Mesendoderm (in vitro differentiated cells): ENCODE measurements around the gene ADAMTS15.

ENCODE experiments used
- DNase-seq: peaks from one replicate; pipeline ENCODE4 v3.0.0; 2013
- H2AK5ac ChIP-seq: 2 replicates; pipeline ENCODE4 v1.6.1; 2013; ENCODE audit warnings: low read length, inconsistent platforms
- H2BK120ac ChIP-seq: 2 replicates; pipeline ENCODE4 v1.6.1; 2013; ENCODE audit warnings: low read depth, mild to moderate bottlenecking, low read length, moderate library complexity, mixed read lengths
- H2BK15ac ChIP-seq: replicated peaks from 2 replicates; pipeline ENCODE4 v1.6.1; 2013; ENCODE audit warnings: low read depth, mild to moderate bottlenecking, moderate library complexity
- H2BK5ac ChIP-seq: 2 replicates; pipeline ENCODE4 v1.6.1; 2013; ENCODE audit warnings: low read length, inconsistent platforms
- H3K18ac ChIP-seq: 2 replicates; pipeline ENCODE4 v1.6.1; 2013; ENCODE audit warnings: mild to moderate bottlenecking, low read length, mixed read lengths
- H3K23ac ChIP-seq: one replicate; pipeline ENCODE4 v1.6.1; 2013; ENCODE audit warnings: low read length
- H3K27ac ChIP-seq: 2 replicates; pipeline ENCODE4 v1.5.1; 2013; ENCODE audit warnings: low read depth, mild to moderate bottlenecking, inconsistent platforms, low read length, moderate library complexity
- H3K27me3 ChIP-seq: 2 replicates; pipeline ENCODE4 v1.6.1; 2013; ENCODE audit warnings: low read length, control low read depth, mild to moderate bottlenecking, inconsistent platforms; ENCODE audit not compliant: insufficient read depth, poor library complexity
- H3K36me3 ChIP-seq: 2 replicates; pipeline ENCODE4 v1.6.1; 2013; ENCODE audit warnings: low read length, inconsistent platforms; ENCODE audit not compliant: control insufficient read depth, insufficient read depth
- H3K4ac ChIP-seq: one replicate; pipeline ENCODE4 v1.6.1; 2013; ENCODE audit warnings: low read depth, mild to moderate bottlenecking, low read length, moderate library complexity
- H3K4me1 ChIP-seq: 2 replicates; pipeline ENCODE4 v1.6.1; 2013; ENCODE audit warnings: low read depth, low read length, inconsistent platforms; ENCODE audit not compliant: control insufficient read depth
- H3K4me2 ChIP-seq: 2 replicates; pipeline ENCODE4 v1.6.1; 2013; ENCODE audit warnings: low read length
- H3K4me3 ChIP-seq: 2 replicates; pipeline ENCODE4 v1.5.1; 2013; ENCODE audit warnings: mild to moderate bottlenecking, low read length
- H3K56ac ChIP-seq: one replicate; pipeline ENCODE4 v1.6.1; 2013; ENCODE audit warnings: low read length
- H3K79me1 ChIP-seq: 2 replicates; pipeline ENCODE4 v1.6.1; 2013; ENCODE audit warnings: low read length, inconsistent platforms
- H3K79me2 ChIP-seq: 2 replicates; pipeline ENCODE4 v1.6.1; 2013; ENCODE audit warnings: mild to moderate bottlenecking, low read length; ENCODE audit not compliant: control insufficient read depth, insufficient read depth
- H3K9ac ChIP-seq: 2 replicates; pipeline ENCODE4 v1.6.1; 2013; ENCODE audit warnings: low read length, inconsistent platforms
- H4K5ac ChIP-seq: one replicate; pipeline ENCODE4 v1.6.1; 2013; ENCODE audit warnings: low read length
- H4K8ac ChIP-seq: one replicate; pipeline ENCODE4 v1.6.1; 2013; ENCODE audit warnings: low read depth, mild to moderate bottlenecking, control low read depth, low read length, moderate library complexity
- WGBS: extraction: QIAGEN DNeasy Blood & Tissue Kit; methylation state at CpG from one replicate; pipeline ENCODE4 v1.1.7; 2013; ENCODE audit warnings: low lambda C conversion rate, missing lambda C conversion rate; ENCODE audit not compliant: insufficient coverage; ENCODE audit errors: extremely low coverage; 5-methylcytosine and 5-hydroxymethylcytosine counted together

Gene ADAMTS15

GRCh38 chr11:130403967-130404366 is 44.5 kb upstream of the ADAMTS15 start:
- H3K23ac ChIP-seq: no peak overlapping the region
- no peaks in the 10 kb centered on the region for H3K79me2 ChIP-seq
- no peak for DNase-seq
- H2AK5ac ChIP-seq: no peak overlapping the region
- H4K8ac ChIP-seq: no peak overlapping the region
- H3K18ac ChIP-seq: no peak overlapping the region
- no peak overlapping the region for H3K27ac ChIP-seq
- no peak overlapping the region for H4K5ac ChIP-seq
- no peak overlapping the region for H2BK5ac ChIP-seq
- H2BK15ac ChIP-seq: no peak overlapping the region
- H3K79me1 ChIP-seq: no peaks in the 10 kb centered on the region
- H3K56ac ChIP-seq: no peak overlapping the region
- H2BK120ac ChIP-seq: no peak overlapping the region
- no peaks in the 10 kb centered on the region for H3K27me3 ChIP-seq
- H3K4ac ChIP-seq: no peak overlapping the region
- no peak overlapping the region for H3K4me2 ChIP-seq
- H3K4me1 ChIP-seq: no peaks in the 10 kb centered on the region
- no peak overlapping the region for H3K9ac ChIP-seq
- H3K36me3 ChIP-seq: no peaks in the 10 kb centered on the region
- H3K4me3 ChIP-seq: no peak overlapping the region
- no CpG with 5 or more reads among the region's 3 CpGs for WGBS

GRCh38 chr11:130404727-130405126 is 43.7 kb upstream of the ADAMTS15 start:
- H2BK120ac ChIP-seq: no peak overlapping the region
- WGBS: no CpG with 5 or more reads among the region's 5 CpGs
- no peak overlapping the region for H3K27ac ChIP-seq
- no peaks in the 10 kb centered on the region for H3K27me3 ChIP-seq
- H4K8ac ChIP-seq: no peak overlapping the region
- no peak overlapping the region for H2AK5ac ChIP-seq
- no peak overlapping the region for H3K18ac ChIP-seq
- no peak overlapping the region for H3K4me3 ChIP-seq
- no peaks in the 10 kb centered on the region for H3K36me3 ChIP-seq
- no peak overlapping the region for H2BK15ac ChIP-seq
- no peak overlapping the region for H3K4ac ChIP-seq
- no peak overlapping the region for H3K56ac ChIP-seq
- H3K4me1 ChIP-seq: no peaks in the 10 kb centered on the region
- no peak overlapping the region for H2BK5ac ChIP-seq
- H3K23ac ChIP-seq: no peak overlapping the region
- H4K5ac ChIP-seq: no peak overlapping the region
- H3K79me1 ChIP-seq: no peaks in the 10 kb centered on the region
- H3K79me2 ChIP-seq: no peaks in the 10 kb centered on the region
- no peak overlapping the region for H3K9ac ChIP-seq
- no peak overlapping the region for H3K4me2 ChIP-seq
- DNase-seq: no peak

- Histone ChIP-seq H3K79me2 (no peaks in the 10 kb centered on the region), H4K8ac (no peak overlapping the region), H3K56ac (no peak overlapping the region), H3K27me3 (no peaks in the 10 kb centered on the region), H3K79me1 (no peaks in the 10 kb centered on the region), H3K4me3 (no peak overlapping the region), H3K18ac (no peak overlapping the region), H2BK120ac (no peak overlapping the region), H3K23ac (no peak overlapping the region), H3K27ac (no peak overlapping the region), H2BK15ac (no peak overlapping the region), H2AK5ac (no peak overlapping the region), H4K5ac (no peak overlapping the region), H3K36me3 (no peaks in the 10 kb centered on the region), H3K4ac (no peak overlapping the region), H3K4me1 (no peaks in the 10 kb centered on the region), H3K4me2 (no peak overlapping the region), H2BK5ac (no peak overlapping the region), H3K9ac (no peak overlapping the region)
- WGBS: no CpG with 5 or more reads among the region's 11 CpGs
- no peak for DNase-seq
Observed at GRCh38 chr11:130405428-130405827, 43.0 kb upstream of the ADAMTS15 start.

GRCh38 chr11:130407978-130408377 is 40.5 kb upstream of the ADAMTS15 start:
- no peaks in the 10 kb centered on the region for H3K27me3 ChIP-seq
- WGBS: no CpG with 5 or more reads among the region's 7 CpGs
- no peak overlapping the region for H2BK15ac ChIP-seq
- H4K8ac ChIP-seq: no peak overlapping the region
- no peaks in the 10 kb centered on the region for H3K4me1 ChIP-seq
- no peak overlapping the region for H2BK5ac ChIP-seq
- H2BK120ac ChIP-seq: no peak overlapping the region
- DNase-seq: no peak
- H3K36me3 ChIP-seq: no peaks in the 10 kb centered on the region
- no peak overlapping the region for H3K18ac ChIP-seq
- H3K4ac ChIP-seq: no peak overlapping the region
- H3K56ac ChIP-seq: no peak overlapping the region
- no peaks in the 10 kb centered on the region for H3K79me1 ChIP-seq
- no peak overlapping the region for H3K9ac ChIP-seq
- no peak overlapping the region for H2AK5ac ChIP-seq
- no peak overlapping the region for H4K5ac ChIP-seq
- no peak overlapping the region for H3K23ac ChIP-seq
- H3K27ac ChIP-seq: no peak overlapping the region
- H3K79me2 ChIP-seq: no peaks in the 10 kb centered on the region
- H3K4me2 ChIP-seq: no peak overlapping the region
- no peak overlapping the region for H3K4me3 ChIP-seq

GRCh38 chr11:130408401-130408890 is 40.0 kb upstream of the ADAMTS15 start:
- Histone ChIP-seq H2BK120ac (no peak overlapping the region), H3K23ac (no peak overlapping the region)
- WGBS: no CpG with 5 or more reads among the region's 18 CpGs

GRCh38 chr11:130408901-130409300 is 39.5 kb upstream of the ADAMTS15 start:
- no peak overlapping the region for H3K56ac ChIP-seq
- WGBS: no CpG with 5 or more reads among the region's 8 CpGs
- H3K27me3 ChIP-seq: no peaks in the 10 kb centered on the region
- H3K36me3 ChIP-seq: no peaks in the 10 kb centered on the region
- no peaks in the 10 kb centered on the region for H3K79me2 ChIP-seq
- H3K18ac ChIP-seq: no peak overlapping the region
- no peaks in the 10 kb centered on the region for H3K79me1 ChIP-seq
- no peak overlapping the region for H3K4me3 ChIP-seq
- no peak overlapping the region for H2BK15ac ChIP-seq
- H2BK5ac ChIP-seq: no peak overlapping the region
- no peak overlapping the region for H3K4me2 ChIP-seq
- H3K27ac ChIP-seq: no peak overlapping the region
- H2BK120ac ChIP-seq: no peak overlapping the region
- no peaks in the 10 kb centered on the region for H3K4me1 ChIP-seq
- no peak overlapping the region for H3K9ac ChIP-seq
- no peak overlapping the region for H4K5ac ChIP-seq
- H2AK5ac ChIP-seq: no peak overlapping the region
- H3K23ac ChIP-seq: no peak overlapping the region
- no peak overlapping the region for H4K8ac ChIP-seq
- no peak for DNase-seq
- H3K4ac ChIP-seq: no peak overlapping the region

More at GRCh38 chr11:130408401-130408890, 40.0 kb upstream of the ADAMTS15 start:
- Histone ChIP-seq H4K8ac (no peak overlapping the region), H2BK15ac (no peak overlapping the region), H2BK5ac (no peak overlapping the region), H3K79me1 (no peaks in the 10 kb centered on the region), H3K36me3 (no peaks in the 10 kb centered on the region), H3K79me2 (no peaks in the 10 kb centered on the region), H3K18ac (no peak overlapping the region), H3K4me3 (no peak overlapping the region), H3K9ac (no peak overlapping the region), H4K5ac (no peak overlapping the region), H3K4me1 (no peaks in the 10 kb centered on the region), H2AK5ac (no peak overlapping the region), H3K4me2 (no peak overlapping the region), H3K27ac (no peak overlapping the region), H3K4ac (no peak overlapping the region), H3K27me3 (no peaks in the 10 kb centered on the region), H3K56ac (no peak overlapping the region)
- DNase-seq: no peak
